ENCODE results near the gene MGMT.

DNA sequence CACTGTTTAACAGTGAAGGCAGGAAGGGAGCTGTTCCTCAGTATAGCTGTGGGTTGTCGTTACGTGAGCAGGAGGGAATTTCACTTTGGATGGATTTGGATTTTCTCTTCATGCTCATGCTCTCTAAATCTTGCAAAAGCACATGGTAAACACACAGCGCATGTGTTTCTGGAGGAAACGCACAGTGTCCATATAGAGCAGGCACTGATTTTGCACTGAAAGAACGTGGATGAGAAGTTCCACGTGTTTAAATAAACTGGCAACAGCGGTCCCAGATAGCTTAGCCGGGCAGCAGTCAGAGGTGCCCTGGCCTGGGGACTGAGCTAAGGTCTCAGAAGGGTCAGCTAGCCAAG is 188.6 kb downstream of the MGMT start:
- TF ChIP-seq, protein P1, sequence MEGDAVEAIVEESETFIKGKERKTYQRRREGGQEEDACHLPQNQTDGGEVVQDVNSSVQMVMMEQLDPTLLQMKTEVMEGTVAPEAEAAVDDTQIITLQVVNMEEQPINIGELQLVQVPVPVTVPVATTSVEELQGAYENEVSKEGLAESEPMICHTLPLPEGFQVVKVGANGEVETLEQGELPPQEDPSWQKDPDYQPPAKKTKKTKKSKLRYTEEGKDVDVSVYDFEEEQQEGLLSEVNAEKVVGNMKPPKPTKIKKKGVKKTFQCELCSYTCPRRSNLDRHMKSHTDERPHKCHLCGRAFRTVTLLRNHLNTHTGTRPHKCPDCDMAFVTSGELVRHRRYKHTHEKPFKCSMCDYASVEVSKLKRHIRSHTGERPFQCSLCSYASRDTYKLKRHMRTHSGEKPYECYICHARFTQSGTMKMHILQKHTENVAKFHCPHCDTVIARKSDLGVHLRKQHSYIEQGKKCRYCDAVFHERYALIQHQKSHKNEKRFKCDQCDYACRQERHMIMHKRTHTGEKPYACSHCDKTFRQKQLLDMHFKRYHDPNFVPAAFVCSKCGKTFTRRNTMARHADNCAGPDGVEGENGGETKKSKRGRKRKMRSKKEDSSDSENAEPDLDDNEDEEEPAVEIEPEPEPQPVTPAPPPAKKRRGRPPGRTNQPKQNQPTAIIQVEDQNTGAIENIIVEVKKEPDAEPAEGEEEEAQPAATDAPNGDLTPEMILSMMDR (conservative IDR thresholded peaks at IDR 0.05), result no peak
- TF ChIP-seq EZH2 (IDR thresholded peaks at IDR 0.05; ENCODE audit: low read depth), result no peak

All from PC-9 (cell line).